ENCODE measurements around the gene SUN2.

- TF ChIP-seq, protein P1, sequence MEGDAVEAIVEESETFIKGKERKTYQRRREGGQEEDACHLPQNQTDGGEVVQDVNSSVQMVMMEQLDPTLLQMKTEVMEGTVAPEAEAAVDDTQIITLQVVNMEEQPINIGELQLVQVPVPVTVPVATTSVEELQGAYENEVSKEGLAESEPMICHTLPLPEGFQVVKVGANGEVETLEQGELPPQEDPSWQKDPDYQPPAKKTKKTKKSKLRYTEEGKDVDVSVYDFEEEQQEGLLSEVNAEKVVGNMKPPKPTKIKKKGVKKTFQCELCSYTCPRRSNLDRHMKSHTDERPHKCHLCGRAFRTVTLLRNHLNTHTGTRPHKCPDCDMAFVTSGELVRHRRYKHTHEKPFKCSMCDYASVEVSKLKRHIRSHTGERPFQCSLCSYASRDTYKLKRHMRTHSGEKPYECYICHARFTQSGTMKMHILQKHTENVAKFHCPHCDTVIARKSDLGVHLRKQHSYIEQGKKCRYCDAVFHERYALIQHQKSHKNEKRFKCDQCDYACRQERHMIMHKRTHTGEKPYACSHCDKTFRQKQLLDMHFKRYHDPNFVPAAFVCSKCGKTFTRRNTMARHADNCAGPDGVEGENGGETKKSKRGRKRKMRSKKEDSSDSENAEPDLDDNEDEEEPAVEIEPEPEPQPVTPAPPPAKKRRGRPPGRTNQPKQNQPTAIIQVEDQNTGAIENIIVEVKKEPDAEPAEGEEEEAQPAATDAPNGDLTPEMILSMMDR (conservative IDR thresholded peaks at IDR 0.05), result no peak
- no peak for TF ChIP-seq EZH2 (IDR thresholded peaks at IDR 0.05; ENCODE audit: low read depth)
Observed at GRCh38 chr22:38751066-38751421, 4.8 kb downstream of the SUN2 start.

Measured in PC-9 (cell line).